GM21515 (cell line): ENCODE results near the gene SORL1.

Source experiments
- ATAC-seq: cut with Tn5 transposase; IDR thresholded peaks from one replicate; pipeline ENCODE4 v1.9.1; 2021; ENCODE audit not compliant: unreplicated experiment

The SORL1 gene

GRCh38 chr11:121559606-121560200 lies 107.6 kb downstream of the SORL1 start:
- ATAC-seq = no peak

- ATAC-seq = no peak
Observed at GRCh38 chr11:121560236-121560635, 108.1 kb downstream of the SORL1 start.

GRCh38 chr11:121561240-121561639 lies 109.1 kb downstream of the SORL1 start:
- no peak for ATAC-seq

- no peak for ATAC-seq
Observed at GRCh38 chr11:121561716-121562115, 109.6 kb downstream of the SORL1 start.

- no peak for ATAC-seq
Observed at GRCh38 chr11:121563003-121563402, 110.9 kb downstream of the SORL1 start.

GRCh38 chr11:121563900-121564822 lies 112.0 kb downstream of the SORL1 start:
- no peak for ATAC-seq

- no peak for ATAC-seq
Observed at GRCh38 chr11:121564948-121565684, 113.0 kb downstream of the SORL1 start.

GRCh38 chr11:121566279-121567168 lies 114.4 kb downstream of the SORL1 start:
- ATAC-seq = no peak

- ATAC-seq = no peak
Observed at GRCh38 chr11:121567995-121568394, 115.9 kb downstream of the SORL1 start.

GRCh38 chr11:121569332-121570299 lies 117.5 kb downstream of the SORL1 start:
- ATAC-seq = peak; percentile 98

GRCh38 chr11:121570453-121570852 lies 118.3 kb downstream of the SORL1 start:
- no peak for ATAC-seq

GRCh38 chr11:121571506-121571905 lies 119.4 kb downstream of the SORL1 start:
- ATAC-seq = no peak

GRCh38 chr11:121572571-121573059 lies 120.5 kb downstream of the SORL1 start:
- no peak for ATAC-seq

- ATAC-seq = no peak
Observed at GRCh38 chr11:121574801-121575200, 122.7 kb downstream of the SORL1 start.

GRCh38 chr11:121575250-121575962 lies 123.3 kb downstream of the SORL1 start:
- ATAC-seq = peak; percentile 57

GRCh38 chr11:121575963-121576290 lies 123.8 kb downstream of the SORL1 start:
- peak; percentile 32 for ATAC-seq

GRCh38 chr11:121576531-121576930 lies 124.4 kb downstream of the SORL1 start:
- ATAC-seq = no peak

- ATAC-seq = no peak
Observed at GRCh38 chr11:121577106-121577848, 125.2 kb downstream of the SORL1 start.
